HCT116 (cell line): Measurements from ENCODE around the gene ATP6V0D1. TPM values are rescaled to one million over a fixed set of nuclear protein-coding genes. Genes with fewer than 3 reads are reported as not detected.

Experiments used
- ATAC-seq: fragments of 200-7000 bp; cut with Tn5 transposase; 2 replicates; pipeline ENCODE4 v1.9.1; 2020; ENCODE audit warnings: mild to moderate bottlenecking, moderate library complexity
- BruUV-seq: library from RNA; stranded (reverse); fragments of 400-500 nt; replicated peaks from 2 replicates; lab custom pipeline; 2021; lab: Mats Ljungman, UMichigan
- CTCF ChIA-PET: fragments of 300-600 bp; sonication (Branson Sonifier 250); formaldehyde crosslinking; loops from one replicate; lab custom pipeline; 2021; ENCODE audit warnings: antibody characterized with exemption; lab: Charles Lee
- POLR2A ChIA-PET: fragments of 300-600, 350-600 bp; sonication (Branson Sonifier 250); formaldehyde crosslinking; loops from one replicate; lab custom pipeline; 2021; ENCODE audit warnings: antibody characterized with exemption; lab: Charles Lee
- RAD21 ChIA-PET, 2 experiments: fragments of 300-600 bp; sonication (Branson Sonifier 250); formaldehyde crosslinking; loops; one replicate each; lab custom pipeline; 2023; ENCODE audit warnings: low total read pairs in 2 of 2; ENCODE audit not compliant: uncharacterized antibody in 2 of 2, unreplicated experiment in 2 of 2, low non-redundant PET in 1 of 2; lab: Charles Lee
- DNase-seq: peaks from one replicate; pipeline ENCODE4 v3.0.0-alpha.2; 2010; ENCODE audit warnings: low read depth, low spot score
- H2AFZ ChIP-seq: fragments of 200-600 bp; shearing (Covaris generic), sonication (generic); 2 replicates; pipeline ENCODE4 v1.6.1; 2017; ENCODE audit warnings: low read depth, mixed run types, mixed read lengths, antibody characterized with exemption, low read length; ENCODE audit not compliant: poor library complexity, severe bottlenecking
- H3K27ac ChIP-seq: 2 replicates; pipeline ENCODE4 v1.5.1; 2012; ENCODE audit warnings: low read depth, low read length
- H3K27me3 ChIP-seq: fragments of 200-600 bp; sonication (generic); 2 replicates; pipeline ENCODE4 v1.6.1; 2016; ENCODE audit warnings: mixed run types, low read length, mixed read lengths; ENCODE audit not compliant: insufficient read depth
- H3K36me3 ChIP-seq, 2 experiments: fragments of 200-500 bp in 1 of 2; fragments of 200-600 bp in 1 of 2; sonication (Bioruptor generic) in 1 of 2; sonication (generic) in 1 of 2; 2 replicates each; pipeline versions ENCODE4 v1.5.1 to v1.6.1; 2014 to 2016; ENCODE audit warnings: low read length in 2 of 2, inconsistent platforms in 1 of 2, mixed read lengths in 1 of 2, mixed run types in 1 of 2; ENCODE audit not compliant: insufficient read depth in 2 of 2, control insufficient read depth in 1 of 2
- H3K4me1 ChIP-seq, 2 experiments: fragments of 200-600 bp in 1 of 2; sonication (generic) in 1 of 2; 2 replicates each; pipeline versions ENCODE4 v1.5.1 to v1.6.1; 2012 to 2017; ENCODE audit warnings: low read length in 2 of 2, inconsistent platforms in 1 of 2, mild to moderate bottlenecking in 1 of 2, mixed read lengths in 1 of 2, mixed run types in 1 of 2, moderate library complexity in 1 of 2; ENCODE audit not compliant: insufficient read depth in 2 of 2, control insufficient read depth in 1 of 2
- H3K4me2 ChIP-seq: fragments of 200-600 bp; sonication (generic); 2 replicates; pipeline ENCODE4 v1.6.1; 2017; ENCODE audit warnings: mixed run types, low read length, mixed read lengths
- H3K4me3 ChIP-seq, 2 experiments: fragments of 200-600 bp in 1 of 2; sonication (generic) in 1 of 2; replicated peaks in 1 of 2; 2 replicates each; pipeline ENCODE4 v1.5.1; 2011 to 2016; ENCODE audit warnings: low read length in 2 of 2, control low read depth in 1 of 2, low read depth in 1 of 2, mild to moderate bottlenecking in 1 of 2, mixed read lengths in 1 of 2, mixed run types in 1 of 2
- H3K79me2 ChIP-seq: fragments of 200-600 bp; sonication (generic); 2 replicates; pipeline ENCODE4 v1.6.1; 2017; ENCODE audit warnings: mild to moderate bottlenecking, mixed run types, low read length, moderate library complexity, mixed read lengths; ENCODE audit not compliant: insufficient read depth
- H3K9ac ChIP-seq: fragments of 200-600 bp; sonication (generic); 2 replicates; pipeline ENCODE4 v1.6.1; 2016; ENCODE audit warnings: low read length, mixed read lengths
- H3K9me2 ChIP-seq: fragments of 200-600 bp; sonication (generic), shearing (Covaris generic); 2 replicates; pipeline ENCODE4 v1.6.1; 2017; ENCODE audit warnings: mixed run types, mild to moderate bottlenecking, moderate library complexity; ENCODE audit not compliant: insufficient read depth
- H3K9me3 ChIP-seq, 2 experiments: fragments of 200-500 bp in 1 of 2; fragments of 200-600 bp in 1 of 2; sonication (Bioruptor generic) in 1 of 2; sonication (generic) in 1 of 2; 2 replicates each; pipeline ENCODE4 v1.6.1; 2014 to 2017; ENCODE audit warnings: low read length in 2 of 2, mixed read lengths in 2 of 2, inconsistent platforms in 1 of 2, low read depth in 1 of 2, mild to moderate bottlenecking in 1 of 2, mixed run types in 1 of 2, moderate library complexity in 1 of 2; ENCODE audit not compliant: control insufficient read depth in 1 of 2, insufficient read depth in 1 of 2
- H4K20me1 ChIP-seq: fragments of 200-600 bp; sonication (generic), shearing (Covaris generic); 2 replicates; pipeline ENCODE4 v1.6.1; 2017; ENCODE audit warnings: mixed run types, mild to moderate bottlenecking, moderate library complexity; ENCODE audit not compliant: insufficient read depth
- CEBPB ChIP-seq: IDR thresholded peaks from 2 replicates; pipeline ENCODE4 v1.6.1; 2012; ENCODE audit warnings: low read depth
- EZH2 ChIP-seq: fragments of 200-600 bp; sonication (generic); IDR thresholded peaks from 2 replicates; pipeline ENCODE4 v1.6.1; 2017; ENCODE audit warnings: antibody characterized with exemption, mixed run types
- FOSL1 ChIP-seq: IDR thresholded peaks from 2 replicates; pipeline ENCODE4 v1.6.1; 2012; ENCODE audit warnings: low read depth
- SIN3A ChIP-seq: IDR thresholded peaks from 2 replicates; pipeline ENCODE4 v1.6.1; 2012; ENCODE audit warnings: low read depth
- SP1 ChIP-seq: IDR thresholded peaks from 2 replicates; pipeline ENCODE4 v1.6.1; 2012; ENCODE audit warnings: low read depth
- SRF ChIP-seq: IDR thresholded peaks from 2 replicates; pipeline ENCODE4 v1.6.1; 2012; ENCODE audit warnings: low read depth
- TCF7L2 ChIP-seq: IDR thresholded peaks from 2 replicates; pipeline ENCODE4 v1.7.0; 2011; ENCODE audit warnings: borderline replicate concordance, inconsistent platforms; ENCODE audit not compliant: insufficient read depth, insufficient read length; ENCODE audit errors: extremely low read depth
- YY1 ChIP-seq: IDR thresholded peaks from 2 replicates; pipeline ENCODE4 v1.6.1; 2011; ENCODE audit warnings: low read length, low read depth, moderate library complexity, mild to moderate bottlenecking; ENCODE audit not compliant: insufficient replicate concordance; ENCODE audit errors: extremely low read depth
- intact Hi-C: fragments of 100-400 bp; cut with micrococcal nuclease; formaldehyde crosslinking; loops from 2 replicates; pipeline ENCODE4 v1.10.0; 2022
- total RNA-seq: library from RNA; stranded (reverse); gene quantifications from one replicate; pipeline ENCODE4 v1.2.1, GENCODE V29; 2021; ENCODE audit not compliant: unreplicated experiment
- TF ChIP-seq, protein P1 (sequence below): IDR thresholded peaks from 2 replicates; pipeline ENCODE4 v1.6.1; 2012; ENCODE audit warnings: low read depth
- TF ChIP-seq, protein P2 (sequence below): IDR thresholded peaks from 2 replicates; pipeline ENCODE4 v1.6.1; 2012

Gene ATP6V0D1
- total RNA-seq, 1 experiment from 2014 or later: 36.6 TPM

DNA sequence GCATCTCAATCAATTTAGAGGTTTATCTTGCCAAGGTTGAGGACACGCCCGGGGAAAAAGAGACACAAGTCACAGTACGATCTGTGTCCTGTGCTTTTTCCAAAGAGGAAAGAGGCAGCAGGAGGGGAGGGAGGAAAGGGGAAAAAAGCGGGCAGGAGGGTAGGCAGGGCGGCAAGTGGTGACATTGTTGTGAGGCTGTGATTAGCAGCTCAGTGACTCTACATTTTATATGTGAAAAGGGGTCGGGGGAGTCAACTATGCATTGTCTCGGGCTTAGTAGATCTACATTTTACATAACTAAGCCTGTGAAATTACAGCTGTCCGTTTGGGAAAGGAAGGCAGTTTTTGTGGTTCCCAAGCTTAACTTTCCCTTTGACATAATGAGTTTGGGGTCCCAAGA lies 25.5 kb upstream of the ATP6V0D1 start:
- Histone ChIP-seq H3K9me3 (no peaks in the 10 kb centered on the region), H3K9me2 (no peaks in the 10 kb centered on the region), H4K20me1 (no peaks in the 10 kb centered on the region), H3K4me2 (no peak overlapping the region), H3K4me1 (peaks cover 5 to 18% of the 10 kb centered on the region in 2 experiments; a peak in 3 of 4 replicates), H3K36me3 (no peaks in the 10 kb centered on the region), H3K9ac (no peak overlapping the region), H3K4me3 (no peak overlapping the region), H2AFZ (no peak overlapping the region), H3K27ac (no peak overlapping the region), H3K79me2 (no peaks in the 10 kb centered on the region), H3K27me3 (no peaks in the 10 kb centered on the region)
- intact Hi-C loops: no loop called here
- BruUV-seq: no TSS peak
- RAD21 ChIA-PET: no interaction called here
- TF ChIP-seq CEBPB (no peak), SP1 (no peak), EZH2 (no peak), SIN3A (no peak), SRF (no peak), YY1 (no peak), TCF7L2 (no peak), FOSL1 (no peak)
- TF ChIP-seq, protein P1, sequence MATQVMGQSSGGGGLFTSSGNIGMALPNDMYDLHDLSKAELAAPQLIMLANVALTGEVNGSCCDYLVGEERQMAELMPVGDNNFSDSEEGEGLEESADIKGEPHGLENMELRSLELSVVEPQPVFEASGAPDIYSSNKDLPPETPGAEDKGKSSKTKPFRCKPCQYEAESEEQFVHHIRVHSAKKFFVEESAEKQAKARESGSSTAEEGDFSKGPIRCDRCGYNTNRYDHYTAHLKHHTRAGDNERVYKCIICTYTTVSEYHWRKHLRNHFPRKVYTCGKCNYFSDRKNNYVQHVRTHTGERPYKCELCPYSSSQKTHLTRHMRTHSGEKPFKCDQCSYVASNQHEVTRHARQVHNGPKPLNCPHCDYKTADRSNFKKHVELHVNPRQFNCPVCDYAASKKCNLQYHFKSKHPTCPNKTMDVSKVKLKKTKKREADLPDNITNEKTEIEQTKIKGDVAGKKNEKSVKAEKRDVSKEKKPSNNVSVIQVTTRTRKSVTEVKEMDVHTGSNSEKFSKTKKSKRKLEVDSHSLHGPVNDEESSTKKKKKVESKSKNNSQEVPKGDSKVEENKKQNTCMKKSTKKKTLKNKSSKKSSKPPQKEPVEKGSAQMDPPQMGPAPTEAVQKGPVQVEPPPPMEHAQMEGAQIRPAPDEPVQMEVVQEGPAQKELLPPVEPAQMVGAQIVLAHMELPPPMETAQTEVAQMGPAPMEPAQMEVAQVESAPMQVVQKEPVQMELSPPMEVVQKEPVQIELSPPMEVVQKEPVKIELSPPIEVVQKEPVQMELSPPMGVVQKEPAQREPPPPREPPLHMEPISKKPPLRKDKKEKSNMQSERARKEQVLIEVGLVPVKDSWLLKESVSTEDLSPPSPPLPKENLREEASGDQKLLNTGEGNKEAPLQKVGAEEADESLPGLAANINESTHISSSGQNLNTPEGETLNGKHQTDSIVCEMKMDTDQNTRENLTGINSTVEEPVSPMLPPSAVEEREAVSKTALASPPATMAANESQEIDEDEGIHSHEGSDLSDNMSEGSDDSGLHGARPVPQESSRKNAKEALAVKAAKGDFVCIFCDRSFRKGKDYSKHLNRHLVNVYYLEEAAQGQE: no peak
- TF ChIP-seq, protein P2, sequence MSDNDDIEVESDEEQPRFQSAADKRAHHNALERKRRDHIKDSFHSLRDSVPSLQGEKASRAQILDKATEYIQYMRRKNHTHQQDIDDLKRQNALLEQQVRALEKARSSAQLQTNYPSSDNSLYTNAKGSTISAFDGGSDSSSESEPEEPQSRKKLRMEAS: no peak
- DNase-seq (no peak), ATAC-seq (no peak)
- POLR2A ChIA-PET: no interaction called here
- CTCF ChIA-PET: interaction anchor here (1.2 to 1.6 kb wide), 2 partner anchors 10 to 15 kb away, joined by 3 to 4 read pairs; no protein-coding TSS in a partner anchor
